HCT116 (cell line): ENCODE results near the gene MAP3K6. TPM values are rescaled to one million over a fixed set of nuclear protein-coding genes. Genes with fewer than 3 reads are reported as not detected.
A peak's percentile ranks its signal among the peaks of the same experiment; 100 is the strongest.

Experiments
- ATAC-seq: fragments of 200-7000 bp; cut with Tn5 transposase; 2 replicates; pipeline ENCODE4 v1.9.1; 2020; ENCODE audit warnings: mild to moderate bottlenecking, moderate library complexity
- BruUV-seq: library from RNA; stranded (reverse); fragments of 400-500 nt; replicated peaks from 2 replicates; lab custom pipeline; 2021; lab: Mats Ljungman, UMichigan
- CTCF ChIA-PET: fragments of 300-600 bp; sonication (Branson Sonifier 250); formaldehyde crosslinking; loops from one replicate; lab custom pipeline; 2021; ENCODE audit warnings: antibody characterized with exemption; lab: Charles Lee
- POLR2A ChIA-PET: fragments of 300-600, 350-600 bp; sonication (Branson Sonifier 250); formaldehyde crosslinking; loops from one replicate; lab custom pipeline; 2021; ENCODE audit warnings: antibody characterized with exemption; lab: Charles Lee
- RAD21 ChIA-PET, 2 experiments: fragments of 300-600 bp; sonication (Branson Sonifier 250); formaldehyde crosslinking; loops; one replicate each; lab custom pipeline; 2023; ENCODE audit warnings: low total read pairs in 2 of 2; ENCODE audit not compliant: uncharacterized antibody in 2 of 2, unreplicated experiment in 2 of 2, low non-redundant PET in 1 of 2; lab: Charles Lee
- DNase-seq: peaks from one replicate; pipeline ENCODE4 v3.0.0-alpha.2; 2010; ENCODE audit warnings: low read depth, low spot score
- H2AFZ ChIP-seq: fragments of 200-600 bp; shearing (Covaris generic), sonication (generic); 2 replicates; pipeline ENCODE4 v1.6.1; 2017; ENCODE audit warnings: low read depth, mixed run types, mixed read lengths, antibody characterized with exemption, low read length; ENCODE audit not compliant: poor library complexity, severe bottlenecking
- H3K27ac ChIP-seq: 2 replicates; pipeline ENCODE4 v1.5.1; 2012; ENCODE audit warnings: low read depth, low read length
- H3K27me3 ChIP-seq: fragments of 200-600 bp; sonication (generic); 2 replicates; pipeline ENCODE4 v1.6.1; 2016; ENCODE audit warnings: mixed run types, low read length, mixed read lengths; ENCODE audit not compliant: insufficient read depth
- H3K36me3 ChIP-seq, 2 experiments: fragments of 200-500 bp in 1 of 2; fragments of 200-600 bp in 1 of 2; sonication (Bioruptor generic) in 1 of 2; sonication (generic) in 1 of 2; 2 replicates each; pipeline versions ENCODE4 v1.5.1 to v1.6.1; 2014 to 2016; ENCODE audit warnings: low read length in 2 of 2, inconsistent platforms in 1 of 2, mixed read lengths in 1 of 2, mixed run types in 1 of 2; ENCODE audit not compliant: insufficient read depth in 2 of 2, control insufficient read depth in 1 of 2
- H3K4me1 ChIP-seq, 2 experiments: fragments of 200-600 bp in 1 of 2; sonication (generic) in 1 of 2; 2 replicates each; pipeline versions ENCODE4 v1.5.1 to v1.6.1; 2012 to 2017; ENCODE audit warnings: low read length in 2 of 2, inconsistent platforms in 1 of 2, mild to moderate bottlenecking in 1 of 2, mixed read lengths in 1 of 2, mixed run types in 1 of 2, moderate library complexity in 1 of 2; ENCODE audit not compliant: insufficient read depth in 2 of 2, control insufficient read depth in 1 of 2
- H3K4me2 ChIP-seq: fragments of 200-600 bp; sonication (generic); 2 replicates; pipeline ENCODE4 v1.6.1; 2017; ENCODE audit warnings: mixed run types, low read length, mixed read lengths
- H3K4me3 ChIP-seq, 2 experiments: fragments of 200-600 bp in 1 of 2; sonication (generic) in 1 of 2; replicated peaks in 1 of 2; 2 replicates each; pipeline ENCODE4 v1.5.1; 2011 to 2016; ENCODE audit warnings: low read length in 2 of 2, control low read depth in 1 of 2, low read depth in 1 of 2, mild to moderate bottlenecking in 1 of 2, mixed read lengths in 1 of 2, mixed run types in 1 of 2
- H3K79me2 ChIP-seq: fragments of 200-600 bp; sonication (generic); 2 replicates; pipeline ENCODE4 v1.6.1; 2017; ENCODE audit warnings: mild to moderate bottlenecking, mixed run types, low read length, moderate library complexity, mixed read lengths; ENCODE audit not compliant: insufficient read depth
- H3K9ac ChIP-seq: fragments of 200-600 bp; sonication (generic); 2 replicates; pipeline ENCODE4 v1.6.1; 2016; ENCODE audit warnings: low read length, mixed read lengths
- H3K9me2 ChIP-seq: fragments of 200-600 bp; sonication (generic), shearing (Covaris generic); 2 replicates; pipeline ENCODE4 v1.6.1; 2017; ENCODE audit warnings: mixed run types, mild to moderate bottlenecking, moderate library complexity; ENCODE audit not compliant: insufficient read depth
- H3K9me3 ChIP-seq, 2 experiments: fragments of 200-500 bp in 1 of 2; fragments of 200-600 bp in 1 of 2; sonication (Bioruptor generic) in 1 of 2; sonication (generic) in 1 of 2; 2 replicates each; pipeline ENCODE4 v1.6.1; 2014 to 2017; ENCODE audit warnings: low read length in 2 of 2, mixed read lengths in 2 of 2, inconsistent platforms in 1 of 2, low read depth in 1 of 2, mild to moderate bottlenecking in 1 of 2, mixed run types in 1 of 2, moderate library complexity in 1 of 2; ENCODE audit not compliant: control insufficient read depth in 1 of 2, insufficient read depth in 1 of 2
- H4K20me1 ChIP-seq: fragments of 200-600 bp; sonication (generic), shearing (Covaris generic); 2 replicates; pipeline ENCODE4 v1.6.1; 2017; ENCODE audit warnings: mixed run types, mild to moderate bottlenecking, moderate library complexity; ENCODE audit not compliant: insufficient read depth
- EGR1 ChIP-seq: IDR thresholded peaks from 2 replicates; pipeline ENCODE4 v1.6.1; 2012; ENCODE audit warnings: low read depth
- EZH2 ChIP-seq: fragments of 200-600 bp; sonication (generic); IDR thresholded peaks from 2 replicates; pipeline ENCODE4 v1.6.1; 2017; ENCODE audit warnings: antibody characterized with exemption, mixed run types
- EZH2phosphoT487 ChIP-seq: fragments of 200-600 bp; IDR thresholded peaks from 2 replicates; pipeline ENCODE4 v1.6.1; 2018; ENCODE audit warnings: antibody characterized with exemption, borderline replicate concordance
- POLR2AphosphoS5 ChIP-seq: IDR thresholded peaks from 2 replicates; pipeline ENCODE4 v1.6.1; 2011; ENCODE audit warnings: mild to moderate bottlenecking, low read depth, low read length, moderate library complexity
- RAD21 ChIP-seq: IDR thresholded peaks from 2 replicates; pipeline ENCODE4 v1.6.1; 2012; ENCODE audit warnings: low read depth, mild to moderate bottlenecking
- SIN3A ChIP-seq: IDR thresholded peaks from 2 replicates; pipeline ENCODE4 v1.6.1; 2012; ENCODE audit warnings: low read depth
- SP1 ChIP-seq: IDR thresholded peaks from 2 replicates; pipeline ENCODE4 v1.6.1; 2012; ENCODE audit warnings: low read depth
- TCF7L2 ChIP-seq: IDR thresholded peaks from 2 replicates; pipeline ENCODE4 v1.7.0; 2011; ENCODE audit warnings: borderline replicate concordance, inconsistent platforms; ENCODE audit not compliant: insufficient read depth, insufficient read length; ENCODE audit errors: extremely low read depth
- YY1 ChIP-seq: IDR thresholded peaks from 2 replicates; pipeline ENCODE4 v1.6.1; 2011; ENCODE audit warnings: low read length, low read depth, moderate library complexity, mild to moderate bottlenecking; ENCODE audit not compliant: insufficient replicate concordance; ENCODE audit errors: extremely low read depth
- ZFX ChIP-seq: fragments of 450-650 bp; IDR thresholded peaks from 2 replicates; pipeline ENCODE4 v1.6.1; 2017
- ZNF274 ChIP-seq: fragments of 200-500 bp; sonication (Bioruptor generic); IDR thresholded peaks from 2 replicates; pipeline ENCODE4 v1.6.1; 2014; ENCODE audit warnings: mild to moderate bottlenecking, low read depth, low read length, inconsistent platforms
- intact Hi-C: fragments of 100-400 bp; cut with micrococcal nuclease; formaldehyde crosslinking; loops from 2 replicates; pipeline ENCODE4 v1.10.0; 2022
- total RNA-seq: library from RNA; stranded (reverse); gene quantifications from one replicate; pipeline ENCODE4 v1.2.1, GENCODE V29; 2021; ENCODE audit not compliant: unreplicated experiment
- TF ChIP-seq, protein P1 (sequence below), 3 experiments: fragments of 200-600 bp in 1 of 3; sonication (generic) in 1 of 3; IDR thresholded peaks in 2 of 3; conservative IDR thresholded peaks in 1 of 3; 2 replicates each; pipeline ENCODE4 v1.5.1; 2012 to 2017; ENCODE audit warnings: low read depth in 2 of 3, low read length in 2 of 3, antibody characterized with exemption in 1 of 3, borderline replicate concordance in 1 of 3, control low read depth in 1 of 3, mild to moderate bottlenecking in 1 of 3, mixed read lengths in 1 of 3, mixed run types in 1 of 3, moderate library complexity in 1 of 3; ENCODE audit not compliant: insufficient read depth in 1 of 3
- TF ChIP-seq, protein P2 (sequence below): IDR thresholded peaks from 2 replicates; pipeline ENCODE4 v1.6.1; 2012; ENCODE audit warnings: low read depth

MAP3K6 gene
- total RNA-seq, 1 experiment from 2014 or later: 30.2 TPM

DNA sequence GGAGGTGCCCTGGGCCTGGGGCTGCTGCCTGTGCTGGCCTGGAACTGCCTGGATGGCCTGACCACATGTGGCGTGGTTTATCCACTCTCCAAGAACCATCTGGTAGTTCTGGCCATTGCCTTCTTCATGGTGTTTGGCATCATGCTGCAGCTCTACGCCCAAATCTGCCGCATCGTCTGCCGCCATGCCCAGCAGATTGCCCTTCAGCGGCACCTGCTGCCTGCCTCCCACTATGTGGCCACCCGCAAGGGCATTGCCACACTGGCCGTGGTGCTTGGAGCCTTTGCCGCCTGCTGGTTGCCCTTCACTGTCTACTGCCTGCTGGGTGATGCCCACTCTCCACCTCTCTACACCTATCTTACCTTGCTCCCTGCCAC lies 27.5 kb upstream of the MAP3K6 start:
- H4K20me1 ChIP-seq: no peaks in the 10 kb centered on the region
- H3K36me3 ChIP-seq: peaks cover 0 to 12% of the 10 kb centered on the region in 2 experiments; a peak in 1 of 4 replicates
- no TSS peak for BruUV-seq
- no peaks in the 10 kb centered on the region for H3K9me3 ChIP-seq
- CTCF ChIA-PET: interaction anchor here (0.6 to 4.2 kb wide), 10 partner anchors 11 to 350 kb away, joined by 3 to 65 read pairs (median 9); partner anchors contain the start of gene CD164L2
- peak overlapping the region; percentile 86 for H3K4me2 ChIP-seq
- TF ChIP-seq SP1 (no peak), ZFX (no peak), ZNF274 (no peak), EZH2 (no peak), TCF7L2 (no peak), EZH2phosphoT487 (no peak), SIN3A (no peak)
- no peak overlapping the region for H3K4me3 ChIP-seq
- no peaks in the 10 kb centered on the region for H3K9me2 ChIP-seq
- no peak overlapping the region for H2AFZ ChIP-seq
- peaks cover 17 to 40% of the 10 kb centered on the region in 2 experiments for H3K4me1 ChIP-seq
- RAD21 ChIA-PET: interaction anchor here in 1 of 2 experiments (1.7 to 1.8 kb wide), 2 partner anchors 93 to 98 kb away, joined by 5 to 6 read pairs; no protein-coding TSS in a partner anchor
- peaks cover 25% of the 10 kb centered on the region for H3K79me2 ChIP-seq
- H3K27me3 ChIP-seq: no peaks in the 10 kb centered on the region
- POLR2A ChIA-PET: no interaction called here
- no peak overlapping the region for H3K9ac ChIP-seq
- DNase-seq (no peak), ATAC-seq (no peak)
- peak overlapping the region; percentile 88 for H3K27ac ChIP-seq
- intact Hi-C loops: loop anchor here (2.0 kb wide), 1 partner anchor 213 kb away; no protein-coding TSS in a partner anchor

DNA sequence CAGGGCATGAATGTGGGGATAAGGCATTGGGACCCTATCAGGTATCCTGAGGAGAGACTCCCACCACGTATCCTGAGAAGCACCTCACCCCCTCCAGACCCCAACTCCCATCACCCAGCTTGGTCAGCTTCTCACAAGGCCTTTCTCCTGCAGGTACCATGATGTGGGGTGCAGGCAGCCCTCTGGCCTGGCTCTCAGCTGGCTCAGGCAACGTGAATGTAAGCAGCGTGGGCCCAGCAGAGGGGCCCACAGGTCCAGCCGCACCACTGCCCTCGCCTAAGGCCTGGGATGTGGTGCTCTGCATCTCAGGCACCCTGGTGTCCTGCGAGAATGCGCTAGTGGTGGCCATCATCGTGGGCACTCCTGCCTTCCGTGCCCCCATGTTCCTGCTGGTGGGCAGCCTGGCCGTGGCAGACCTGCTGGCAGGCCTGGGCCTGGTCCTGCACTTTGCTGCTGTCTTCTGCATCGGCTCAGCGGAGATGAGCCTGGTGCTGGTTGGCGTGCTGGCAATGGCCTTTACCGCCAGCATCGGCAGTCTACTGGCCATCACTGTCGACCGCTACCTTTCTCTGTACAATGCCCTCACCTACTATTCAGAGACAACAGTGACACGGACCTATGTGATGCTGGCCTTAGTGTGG lies 27.0 kb upstream of the MAP3K6 start:
- Histone ChIP-seq H3K9me2 (no peaks in the 10 kb centered on the region), H3K9me3 (no peaks in the 10 kb centered on the region), H4K20me1 (no peaks in the 10 kb centered on the region), H3K4me1 (peaks cover 17 to 40% of the 10 kb centered on the region in 2 experiments), H2AFZ (no peak overlapping the region), H3K9ac (peak overlapping the region; percentile 100), H3K27me3 (no peaks in the 10 kb centered on the region), H3K36me3 (peaks cover 0 to 12% of the 10 kb centered on the region in 2 experiments; a peak in 1 of 4 replicates), H3K27ac (peak overlapping the region; percentile 88; the same call in 1 of the 2 replicates), H3K4me2 (peak overlapping the region; percentile 86), H3K4me3 (peak overlapping the region; percentile 96 to 99)
- BruUV-seq: no TSS peak
- no peak for ATAC-seq
- CTCF ChIA-PET: interaction anchor here (0.6 to 3.3 kb wide), 7 partner anchors 21 to 348 kb away, joined by 3 to 21 read pairs (median 3); no protein-coding TSS in a partner anchor
- RAD21 ChIA-PET: interaction anchor here in 1 of 2 experiments (0.6 kb wide), 1 partner anchor 56 kb away, joined by 5 read pairs; no protein-coding TSS in a partner anchor
- intact Hi-C loops: loop anchor here (2.0 kb wide), 2 partner anchors 213 to 349 kb away; no protein-coding TSS in a partner anchor
- POLR2A ChIA-PET: interaction anchor here (0.7 kb wide), 1 partner anchor 28 kb away, joined by 5 read pairs; no protein-coding TSS in a partner anchor
- TF ChIP-seq, protein P1, sequence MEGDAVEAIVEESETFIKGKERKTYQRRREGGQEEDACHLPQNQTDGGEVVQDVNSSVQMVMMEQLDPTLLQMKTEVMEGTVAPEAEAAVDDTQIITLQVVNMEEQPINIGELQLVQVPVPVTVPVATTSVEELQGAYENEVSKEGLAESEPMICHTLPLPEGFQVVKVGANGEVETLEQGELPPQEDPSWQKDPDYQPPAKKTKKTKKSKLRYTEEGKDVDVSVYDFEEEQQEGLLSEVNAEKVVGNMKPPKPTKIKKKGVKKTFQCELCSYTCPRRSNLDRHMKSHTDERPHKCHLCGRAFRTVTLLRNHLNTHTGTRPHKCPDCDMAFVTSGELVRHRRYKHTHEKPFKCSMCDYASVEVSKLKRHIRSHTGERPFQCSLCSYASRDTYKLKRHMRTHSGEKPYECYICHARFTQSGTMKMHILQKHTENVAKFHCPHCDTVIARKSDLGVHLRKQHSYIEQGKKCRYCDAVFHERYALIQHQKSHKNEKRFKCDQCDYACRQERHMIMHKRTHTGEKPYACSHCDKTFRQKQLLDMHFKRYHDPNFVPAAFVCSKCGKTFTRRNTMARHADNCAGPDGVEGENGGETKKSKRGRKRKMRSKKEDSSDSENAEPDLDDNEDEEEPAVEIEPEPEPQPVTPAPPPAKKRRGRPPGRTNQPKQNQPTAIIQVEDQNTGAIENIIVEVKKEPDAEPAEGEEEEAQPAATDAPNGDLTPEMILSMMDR (IDR thresholded peaks at IDR 0.05 in 2 of 3, conservative IDR thresholded peaks at IDR 0.05 in 1 of 3; ENCODE audit: borderline replicate concordance in 1 of 3, insufficient read depth in 1 of 3, low read depth in 2 of 3, low read length in 2 of 3): no peak
- TF ChIP-seq EZH2phosphoT487 (no peak), POLR2AphosphoS5 (no peak), YY1 (no peak), EGR1 (no peak), SP1 (no peak), RAD21 (no peak)
- TF ChIP-seq, protein P2, sequence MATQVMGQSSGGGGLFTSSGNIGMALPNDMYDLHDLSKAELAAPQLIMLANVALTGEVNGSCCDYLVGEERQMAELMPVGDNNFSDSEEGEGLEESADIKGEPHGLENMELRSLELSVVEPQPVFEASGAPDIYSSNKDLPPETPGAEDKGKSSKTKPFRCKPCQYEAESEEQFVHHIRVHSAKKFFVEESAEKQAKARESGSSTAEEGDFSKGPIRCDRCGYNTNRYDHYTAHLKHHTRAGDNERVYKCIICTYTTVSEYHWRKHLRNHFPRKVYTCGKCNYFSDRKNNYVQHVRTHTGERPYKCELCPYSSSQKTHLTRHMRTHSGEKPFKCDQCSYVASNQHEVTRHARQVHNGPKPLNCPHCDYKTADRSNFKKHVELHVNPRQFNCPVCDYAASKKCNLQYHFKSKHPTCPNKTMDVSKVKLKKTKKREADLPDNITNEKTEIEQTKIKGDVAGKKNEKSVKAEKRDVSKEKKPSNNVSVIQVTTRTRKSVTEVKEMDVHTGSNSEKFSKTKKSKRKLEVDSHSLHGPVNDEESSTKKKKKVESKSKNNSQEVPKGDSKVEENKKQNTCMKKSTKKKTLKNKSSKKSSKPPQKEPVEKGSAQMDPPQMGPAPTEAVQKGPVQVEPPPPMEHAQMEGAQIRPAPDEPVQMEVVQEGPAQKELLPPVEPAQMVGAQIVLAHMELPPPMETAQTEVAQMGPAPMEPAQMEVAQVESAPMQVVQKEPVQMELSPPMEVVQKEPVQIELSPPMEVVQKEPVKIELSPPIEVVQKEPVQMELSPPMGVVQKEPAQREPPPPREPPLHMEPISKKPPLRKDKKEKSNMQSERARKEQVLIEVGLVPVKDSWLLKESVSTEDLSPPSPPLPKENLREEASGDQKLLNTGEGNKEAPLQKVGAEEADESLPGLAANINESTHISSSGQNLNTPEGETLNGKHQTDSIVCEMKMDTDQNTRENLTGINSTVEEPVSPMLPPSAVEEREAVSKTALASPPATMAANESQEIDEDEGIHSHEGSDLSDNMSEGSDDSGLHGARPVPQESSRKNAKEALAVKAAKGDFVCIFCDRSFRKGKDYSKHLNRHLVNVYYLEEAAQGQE: no peak
- TF ChIP-seq, all 23 proteins: peak for 0
- no peak for DNase-seq
- peaks cover 25% of the 10 kb centered on the region for H3K79me2 ChIP-seq
